ENCODE results near the gene SCGB2B2.

Gene SCGB2B2

GRCh38 chr19:34690372-34690771 lies 13.4 kb upstream of the SCGB2B2 start:
- no peaks in the 10 kb centered on the region for H3K36me3 ChIP-seq (ENCODE audit: insufficient read depth, low read length)
- H3K9me3 ChIP-seq (ENCODE audit: low read length): peaks cover 13% of the 10 kb centered on the region
- H2AFZ ChIP-seq (ENCODE audit: low read length): no peak overlapping the region
- TF ChIP-seq CTCF (IDR thresholded peaks at IDR 0.05; ENCODE audit: low read length) (no peak), EZH2 (IDR thresholded peaks at IDR 0.05; ENCODE audit: borderline replicate concordance, low read length) (no peak)
- H3K9ac ChIP-seq (ENCODE audit: low read length): no peak overlapping the region
- H3K9me2 ChIP-seq (ENCODE audit: low read depth, low read length): no peaks in the 10 kb centered on the region
- H3K4me2 ChIP-seq (ENCODE audit: low read length): no peak overlapping the region
- no peak overlapping the region for H3K4me3 ChIP-seq (ENCODE audit: low read depth, low read length, poor library complexity, severe bottlenecking)
- no peaks in the 10 kb centered on the region for H3F3A ChIP-seq (ENCODE audit: insufficient read depth, low read length)
- no peaks in the 10 kb centered on the region for H3K27me3 ChIP-seq (ENCODE audit: insufficient read depth, low read length)
- H3K79me2 ChIP-seq (ENCODE audit: insufficient read depth, low read length): no peaks in the 10 kb centered on the region
- H3K4me1 ChIP-seq (ENCODE audit: insufficient read depth, low read length, severe bottlenecking): no peaks in the 10 kb centered on the region
- H3K27ac ChIP-seq (ENCODE audit: low read depth, low read length, poor library complexity, severe bottlenecking): no peak overlapping the region
- no peaks in the 10 kb centered on the region for H4K20me1 ChIP-seq (ENCODE audit: insufficient read depth, low read length)

- no peaks in the 10 kb centered on the region for H3K9me2 ChIP-seq (ENCODE audit: low read depth, low read length)
- H3K4me3 ChIP-seq (ENCODE audit: low read depth, low read length, poor library complexity, severe bottlenecking): no peak overlapping the region
- H3K4me2 ChIP-seq (ENCODE audit: low read length): no peak overlapping the region
- no peaks in the 10 kb centered on the region for H3K4me1 ChIP-seq (ENCODE audit: insufficient read depth, low read length, severe bottlenecking)
- H3K9me3 ChIP-seq (ENCODE audit: low read length): peaks cover 24% of the 10 kb centered on the region
- no peaks in the 10 kb centered on the region for H4K20me1 ChIP-seq (ENCODE audit: insufficient read depth, low read length)
- H2AFZ ChIP-seq (ENCODE audit: low read length): no peak overlapping the region
- no peaks in the 10 kb centered on the region for H3F3A ChIP-seq (ENCODE audit: insufficient read depth, low read length)
- H3K9ac ChIP-seq (ENCODE audit: low read length): no peak overlapping the region
- no peak for TF ChIP-seq CTCF (IDR thresholded peaks at IDR 0.05; ENCODE audit: low read length)
- TF ChIP-seq EZH2 (IDR thresholded peaks at IDR 0.05; ENCODE audit: borderline replicate concordance, low read length): no peak
- no peaks in the 10 kb centered on the region for H3K79me2 ChIP-seq (ENCODE audit: insufficient read depth, low read length)
- no peaks in the 10 kb centered on the region for H3K27me3 ChIP-seq (ENCODE audit: insufficient read depth, low read length)
- no peak overlapping the region for H3K27ac ChIP-seq (ENCODE audit: low read depth, low read length, poor library complexity, severe bottlenecking)
- H3K36me3 ChIP-seq (ENCODE audit: insufficient read depth, low read length): peaks cover 8% of the 10 kb centered on the region
Measured at GRCh38 chr19:34688592-34688991, 11.6 kb upstream of the SCGB2B2 start.

GRCh38 chr19:34687348-34687747 lies 10.4 kb upstream of the SCGB2B2 start:
- H3K27ac ChIP-seq (ENCODE audit: low read depth, low read length, poor library complexity, severe bottlenecking): no peak overlapping the region
- H3K27me3 ChIP-seq (ENCODE audit: insufficient read depth, low read length): no peaks in the 10 kb centered on the region
- H3K9me3 ChIP-seq (ENCODE audit: low read length): peaks cover 25% of the 10 kb centered on the region
- no peaks in the 10 kb centered on the region for H4K20me1 ChIP-seq (ENCODE audit: insufficient read depth, low read length)
- H3K9ac ChIP-seq (ENCODE audit: low read length): no peak overlapping the region
- no peaks in the 10 kb centered on the region for H3K9me2 ChIP-seq (ENCODE audit: low read depth, low read length)
- H3K36me3 ChIP-seq (ENCODE audit: insufficient read depth, low read length): peaks cover 20% of the 10 kb centered on the region
- TF ChIP-seq CTCF (IDR thresholded peaks at IDR 0.05; ENCODE audit: low read length) (no peak), EZH2 (IDR thresholded peaks at IDR 0.05; ENCODE audit: borderline replicate concordance, low read length) (no peak)
- H3K4me2 ChIP-seq (ENCODE audit: low read length): no peak overlapping the region
- no peaks in the 10 kb centered on the region for H3F3A ChIP-seq (ENCODE audit: insufficient read depth, low read length)
- no peak overlapping the region for H2AFZ ChIP-seq (ENCODE audit: low read length)
- H3K79me2 ChIP-seq (ENCODE audit: insufficient read depth, low read length): no peaks in the 10 kb centered on the region
- no peak overlapping the region for H3K4me3 ChIP-seq (ENCODE audit: low read depth, low read length, poor library complexity, severe bottlenecking)
- H3K4me1 ChIP-seq (ENCODE audit: insufficient read depth, low read length, severe bottlenecking): no peaks in the 10 kb centered on the region
